Head of caudate nucleus (tissue), 42 donors: ENCODE measurements around the gene MYO1B.

Source experiments
- DNase-seq, 42 donors: peaks; one replicate each; pipeline versions ENCODE4 v3.0.0 to v3.0.0-alpha.2; 2020 to 2021; ENCODE audit warnings: mixed read lengths in 7 of 42
- intact Hi-C: fragments of 100-400 bp; cut with DNase I; formaldehyde crosslinking; loops from one replicate; pipeline ENCODE4 v1.15.0; 2022

Gene MYO1B

GRCh38 chr2:191245046-191245868 is at the start of gene MYO1B:
TSS of gene MYO1B (plus strand) at chr2:191245404. CDS start at chr2:191276896, 31,492 bp downstream.
- peak in 37 of 42 donors; percentile 7 to 72 (median 33) for DNase-seq
- intact Hi-C loops = no loop called here

DNA sequence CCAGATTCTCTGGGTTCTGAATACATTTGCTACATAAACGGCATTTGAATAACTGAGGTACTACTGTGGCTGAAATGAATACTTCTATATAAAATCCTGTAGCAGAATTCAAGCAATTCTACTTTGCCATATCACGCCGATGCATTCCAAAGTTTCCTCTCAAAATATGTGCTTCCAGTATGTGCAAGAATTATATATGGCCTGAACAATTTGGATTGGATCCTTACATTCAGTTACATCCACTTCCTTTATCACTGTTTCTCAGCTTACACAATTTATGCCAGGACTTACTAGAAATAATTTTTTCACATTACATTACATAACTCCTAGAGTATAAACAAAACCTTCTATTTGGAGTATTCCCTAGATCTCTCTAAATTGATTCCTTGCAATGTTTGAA is 48.1 kb upstream of the MYO1B start:
- intact Hi-C loops = no loop called here
- no peak for DNase-seq

GRCh38 chr2:191198271-191198670 is 46.9 kb upstream of the MYO1B start:
- intact Hi-C loops = no loop called here
- no peak for DNase-seq

- intact Hi-C loops = no loop called here
- DNase-seq = no peak
These were observed 45.2 kb upstream of the MYO1B start for GRCh38 chr2:191199929-191200512.

- intact Hi-C loops = no loop called here
- no peak for DNase-seq
These were observed 44.3 kb upstream of the MYO1B start for GRCh38 chr2:191200910-191201309.

DNA sequence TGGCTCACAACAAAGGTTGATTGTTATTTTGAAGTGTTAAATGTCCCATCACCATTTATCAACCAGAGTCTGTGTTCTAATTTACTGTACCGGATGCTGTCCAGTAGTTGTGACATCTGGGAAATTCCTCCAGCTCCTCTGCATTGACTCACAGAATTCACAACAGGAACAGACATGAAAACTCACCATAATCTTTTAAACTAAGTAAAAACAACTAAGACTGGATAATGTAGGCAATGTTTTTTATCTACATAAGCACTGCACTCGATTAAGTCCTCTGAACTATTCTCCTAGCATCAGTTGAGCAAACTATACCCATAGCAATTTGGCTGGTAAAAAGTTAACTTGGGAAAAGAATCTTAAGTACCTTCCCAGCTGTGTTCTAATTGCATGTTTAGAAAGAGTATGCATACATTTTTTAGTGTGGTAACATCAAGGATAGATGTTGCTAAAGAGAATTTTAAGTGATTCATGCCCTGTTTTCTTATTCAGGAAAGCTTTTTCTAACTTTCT is 42.9 kb upstream of the MYO1B start:
- DNase-seq = no peak
- intact Hi-C loops = no loop called here

GRCh38 chr2:191202881-191203397 is 42.3 kb upstream of the MYO1B start:
- intact Hi-C loops = no loop called here

GRCh38 chr2:191204433-191204832 is 40.8 kb upstream of the MYO1B start:
- intact Hi-C loops = no loop called here
- no peak for DNase-seq

More at GRCh38 chr2:191202881-191203397, 42.3 kb upstream of the MYO1B start:
- no peak for DNase-seq

DNA sequence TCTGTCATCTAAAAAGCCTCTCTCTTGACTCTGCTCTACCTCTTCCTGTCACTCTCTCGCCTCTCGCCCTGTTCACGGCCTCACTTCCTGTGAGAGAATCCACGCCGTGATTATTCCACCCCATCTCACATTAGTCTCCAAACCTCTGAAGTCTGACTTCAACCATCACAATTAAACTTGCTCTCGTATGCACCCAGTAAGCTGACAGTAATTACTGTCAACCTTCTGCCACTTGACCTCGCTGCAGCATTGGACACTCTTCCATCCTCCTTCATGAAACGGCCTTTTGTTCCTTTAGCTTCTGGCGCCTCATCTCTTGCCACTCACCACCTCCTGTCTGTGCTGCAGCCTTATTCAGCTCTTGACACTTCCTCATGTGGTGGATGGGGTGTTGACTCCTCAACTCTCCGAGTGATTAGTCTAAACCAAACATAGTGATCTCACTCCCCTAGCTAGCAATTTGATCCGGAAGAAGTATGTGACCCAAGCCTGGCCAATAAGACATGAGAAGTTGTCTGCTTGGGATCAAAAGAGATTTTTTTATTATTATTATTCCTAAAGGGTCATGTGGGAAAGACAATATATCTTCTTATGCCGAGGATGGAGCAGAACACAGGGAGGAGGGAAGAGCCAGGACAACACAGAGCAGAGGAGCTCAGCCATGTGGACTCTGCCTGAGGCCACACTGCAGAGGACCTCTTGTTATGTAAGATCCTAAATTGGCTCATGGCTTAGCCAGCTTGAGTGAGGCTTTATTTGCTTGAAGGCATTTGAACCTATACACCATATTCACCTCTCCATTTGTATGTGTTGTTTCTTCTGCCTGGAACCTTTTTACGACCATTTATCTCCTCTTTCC is 38.4 kb upstream of the MYO1B start:
- intact Hi-C loops = no loop called here
- DNase-seq = no peak

DNA sequence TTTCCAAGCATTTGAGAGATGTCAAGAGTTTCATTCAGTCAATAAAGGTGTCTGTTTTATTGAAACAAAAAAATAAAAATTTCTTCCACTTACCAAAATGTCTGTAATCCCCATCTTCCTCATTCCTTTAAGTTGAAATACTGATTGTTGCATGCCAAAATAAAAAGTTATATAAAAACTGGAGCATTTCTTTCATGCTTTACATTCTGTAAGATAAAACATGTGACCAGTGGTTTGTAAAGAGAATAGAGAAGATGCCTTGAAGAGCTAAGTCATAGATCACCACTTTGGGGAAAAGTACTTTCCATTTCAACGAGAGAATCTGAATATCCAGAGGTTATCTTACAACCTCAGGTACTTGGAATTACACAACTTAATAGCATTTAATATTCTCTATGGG is 35.9 kb upstream of the MYO1B start:
- DNase-seq = no peak
- intact Hi-C loops = no loop called here

DNA sequence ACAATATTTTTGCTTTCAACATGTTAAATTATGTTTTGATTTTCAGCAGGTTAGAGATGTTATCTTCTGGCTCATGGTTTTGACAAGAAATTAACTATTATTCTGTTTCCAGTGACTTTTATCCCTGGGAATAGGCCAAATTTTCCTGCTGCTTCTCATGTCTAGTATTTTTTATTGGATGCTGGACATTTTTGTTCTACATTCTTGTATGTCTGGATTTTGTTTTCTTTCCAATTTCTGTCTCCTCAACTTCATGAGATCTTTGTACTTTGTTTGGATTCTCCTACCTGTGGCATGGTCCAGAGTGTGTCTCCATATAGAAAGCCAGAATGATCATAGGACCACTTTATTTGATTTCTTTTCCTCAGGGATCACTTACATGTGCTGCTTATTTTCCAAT is 33.1 kb upstream of the MYO1B start:
- intact Hi-C loops = no loop called here
- DNase-seq = no peak

DNA sequence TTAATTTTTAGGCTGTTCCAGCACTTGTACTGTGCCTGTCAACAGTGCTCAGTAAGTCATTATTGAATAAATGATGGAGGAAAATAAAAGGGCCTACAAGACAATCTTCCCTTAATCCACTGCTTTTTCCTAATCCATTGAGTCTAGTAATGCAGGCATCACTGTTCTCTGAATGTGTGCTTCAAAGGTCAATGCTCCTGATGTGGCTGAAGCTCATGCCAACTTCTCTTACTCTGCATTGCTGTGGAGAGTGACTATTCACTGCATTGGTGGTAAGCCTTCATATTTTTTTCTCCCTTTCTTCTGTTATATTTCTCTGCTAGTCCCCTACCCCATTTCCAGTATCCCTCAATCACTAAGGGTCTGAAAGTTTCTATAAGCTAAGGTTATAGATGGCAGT is 31.9 kb upstream of the MYO1B start:
- no peak for DNase-seq
- intact Hi-C loops = no loop called here

GRCh38 chr2:191215230-191215629 is 30.0 kb upstream of the MYO1B start:
- intact Hi-C loops = no loop called here

DNA sequence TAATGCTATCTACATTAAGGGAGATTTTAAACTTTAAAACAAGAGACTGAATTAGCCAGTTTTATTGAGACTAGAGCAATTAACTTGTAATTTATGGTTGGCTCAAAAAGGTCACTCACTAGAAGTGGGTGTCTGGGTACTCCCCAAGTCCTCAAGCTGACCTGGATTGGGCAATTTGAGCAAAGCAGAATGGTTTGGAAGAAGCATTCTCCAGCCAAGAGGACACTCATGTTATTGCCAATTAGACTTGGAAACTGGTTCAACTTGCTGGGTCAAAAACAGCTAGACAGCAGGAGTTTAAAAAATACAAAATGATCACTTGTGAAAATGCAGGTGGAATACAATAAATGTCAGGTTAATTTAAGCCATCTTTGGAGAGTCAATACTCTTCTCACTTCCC is 29.5 kb upstream of the MYO1B start:
- DNase-seq = no peak
- intact Hi-C loops = no loop called here

More at GRCh38 chr2:191215230-191215629, 30.0 kb upstream of the MYO1B start:
- no peak for DNase-seq

- no peak for DNase-seq
- intact Hi-C loops = no loop called here
These were observed 27.6 kb upstream of the MYO1B start for GRCh38 chr2:191217580-191217979.

GRCh38 chr2:191218292-191218898 is 26.8 kb upstream of the MYO1B start:
- DNase-seq = peak in 33 of 42 donors; percentile 8 to 73 (median 44)
- intact Hi-C loops = no loop called here

DNA sequence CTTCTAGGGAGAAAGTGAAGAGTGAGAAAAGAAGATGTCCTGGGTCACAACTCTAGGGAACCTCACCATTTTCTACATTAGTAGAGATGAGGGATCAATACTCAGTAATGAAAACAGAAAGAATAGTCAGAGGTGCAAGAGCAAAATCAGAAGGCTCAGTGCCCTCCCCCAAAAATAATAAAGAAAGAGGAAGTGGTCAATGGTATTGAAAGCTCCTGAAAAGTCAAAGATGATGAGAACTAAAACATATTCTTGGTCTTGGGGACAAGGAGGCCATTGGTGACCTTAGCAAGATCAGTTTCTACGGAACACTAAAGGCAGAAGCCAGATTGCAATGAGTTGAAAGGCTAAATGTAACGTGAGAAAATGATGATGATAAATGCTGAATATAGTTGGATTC is 24.5 kb upstream of the MYO1B start:
- DNase-seq = no peak
- intact Hi-C loops = loop anchor here (10.0 kb wide), 1 partner anchor 284 kb away; no protein-coding TSS in a partner anchor

GRCh38 chr2:191221666-191222065 is 23.5 kb upstream of the MYO1B start:
- intact Hi-C loops = loop anchor here (10.0 kb wide), 1 partner anchor 283 kb away; no protein-coding TSS in a partner anchor

DNA sequence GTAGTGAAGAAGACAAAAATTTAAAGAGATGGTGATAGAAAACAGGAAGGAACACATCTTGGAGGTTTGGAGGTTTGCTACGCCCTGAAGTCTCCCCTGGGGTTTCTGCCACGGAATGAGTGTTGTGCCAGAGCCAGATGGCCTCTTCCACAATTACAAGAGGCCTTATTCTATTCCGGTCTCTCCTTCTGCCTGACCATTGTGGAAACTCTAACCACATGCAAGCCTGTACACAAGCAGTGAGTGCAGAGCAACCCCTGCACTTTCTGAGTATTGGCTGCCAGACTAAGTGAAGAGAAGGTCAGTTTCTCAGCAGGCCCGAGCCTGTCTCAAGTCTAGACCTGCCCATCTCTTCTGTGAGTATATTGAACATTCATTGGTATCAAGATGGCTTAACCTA is 22.7 kb upstream of the MYO1B start:
- intact Hi-C loops = loop anchor here (10.0 kb wide), 1 partner anchor 282 kb away; no protein-coding TSS in a partner anchor
- DNase-seq = no peak

More at GRCh38 chr2:191221666-191222065, 23.5 kb upstream of the MYO1B start:
- no peak for DNase-seq
